GM19372 (cell line): ENCODE results near the gene ECEL1.
"Not testable (repeated sequence)": the region's sequence is repeated elsewhere in the genome, so short reads cannot be mapped to it uniquely, and the experiment has no call there.

Experiments used
- ATAC-seq: cut with Tn5 transposase; IDR thresholded peaks from one replicate; pipeline ENCODE4 v1.9.1; 2021; ENCODE audit warnings: mild to moderate bottlenecking, low read depth, moderate library complexity; ENCODE audit not compliant: unreplicated experiment

Gene ECEL1

GRCh38 chr2:232487385-232488096 lies at the start of gene ECEL1:
ECEL1 (minus strand) TSS chr2:232487834; CDS start chr2:232486653, 1,181 bp downstream.
- no peak for ATAC-seq

- no peak for ATAC-seq
These were observed 49.4 kb upstream of the ECEL1 start for GRCh38 chr2:232537079-232537478.

- ATAC-seq = no peak
These were observed 48.3 kb upstream of the ECEL1 start for GRCh38 chr2:232535761-232536530.

GRCh38 chr2:232534940-232535651 lies 47.5 kb upstream of the ECEL1 start:
- no peak for ATAC-seq

GRCh38 chr2:232533944-232534710 lies 46.5 kb upstream of the ECEL1 start:
- no peak for ATAC-seq

GRCh38 chr2:232532821-232533220 lies 45.2 kb upstream of the ECEL1 start:
- ATAC-seq = not testable (repeated sequence)

- no peak for ATAC-seq
These were observed 44.8 kb upstream of the ECEL1 start for GRCh38 chr2:232532419-232532818.

GRCh38 chr2:232530626-232531260 lies 43.1 kb upstream of the ECEL1 start:
- no peak for ATAC-seq

- ATAC-seq = no peak
These were observed 42.3 kb upstream of the ECEL1 start for GRCh38 chr2:232529806-232530547.

GRCh38 chr2:232528746-232529460 lies 41.3 kb upstream of the ECEL1 start:
- no peak for ATAC-seq

- ATAC-seq = no peak
These were observed 40.4 kb upstream of the ECEL1 start for GRCh38 chr2:232527905-232528470.

- ATAC-seq = no peak
These were observed 38.8 kb upstream of the ECEL1 start for GRCh38 chr2:232526372-232526941.

- no peak for ATAC-seq
These were observed 38.2 kb upstream of the ECEL1 start, which contains the start of gene CHRND for GRCh38 chr2:232525791-232526371. CHRND (plus strand) TSS chr2:232526160; CDS start chr2:232526216, 56 bp downstream.

GRCh38 chr2:232525199-232525598 lies 37.6 kb upstream of the ECEL1 start:
- no peak for ATAC-seq

GRCh38 chr2:232524771-232525170 lies 37.1 kb upstream of the ECEL1 start:
- ATAC-seq = no peak

- no peak for ATAC-seq
These were observed 36.3 kb upstream of the ECEL1 start for GRCh38 chr2:232523682-232524597.

- ATAC-seq = no peak
These were observed 35.7 kb upstream of the ECEL1 start for GRCh38 chr2:232523402-232523681.
